ENCODE measurements around the gene SNX32.

SNX32 gene

GRCh38 chr11:65797711-65798110, 36.1 kb upstream of the SNX32 start:
- DNase-seq = no peak

GRCh38 chr11:65798882-65799281, 34.9 kb upstream of the SNX32 start:
- no peak for DNase-seq

GRCh38 chr11:65801153-65801987, 32.4 kb upstream of the SNX32 start:
- no peak for DNase-seq

- no peak for DNase-seq
Measured at GRCh38 chr11:65802841-65803240, 30.9 kb upstream of the SNX32 start.

GRCh38 chr11:65803797-65804492, 29.8 kb upstream of the SNX32 start:
- DNase-seq = no peak

- no peak for DNase-seq
Measured at GRCh38 chr11:65806979-65807378, 26.8 kb upstream of the SNX32 start.

- DNase-seq = no peak
Measured at GRCh38 chr11:65808744-65809341, 24.9 kb upstream of the SNX32 start.

GRCh38 chr11:65809496-65809895, 24.3 kb upstream of the SNX32 start:
- no peak for DNase-seq

- no peak for DNase-seq
Measured at GRCh38 chr11:65810046-65810868, 23.5 kb upstream of the SNX32 start.

GRCh38 chr11:65811764-65812475, 21.8 kb upstream of the SNX32 start:
- DNase-seq = no peak

- no peak for DNase-seq
Measured at GRCh38 chr11:65814131-65814985, 19.4 kb upstream of the SNX32 start.

- DNase-seq = no peak
Measured at GRCh38 chr11:65814986-65815565, 18.7 kb upstream of the SNX32 start.

GRCh38 chr11:65816696-65817095, 17.1 kb upstream of the SNX32 start:
- no peak for DNase-seq

GRCh38 chr11:65817312-65817834, 16.4 kb upstream of the SNX32 start:
- no peak for DNase-seq

GRCh38 chr11:65817835-65818680, 15.7 kb upstream of the SNX32 start:
- peak; percentile 96 for DNase-seq

- no peak for DNase-seq
Measured at GRCh38 chr11:65821107-65821506, 12.7 kb upstream of the SNX32 start.

- DNase-seq = no peak
Measured at GRCh38 chr11:65822776-65823528, 10.8 kb upstream of the SNX32 start.

GRCh38 chr11:65826984-65827735, 6.6 kb upstream of the SNX32 start:
- DNase-seq = no peak

Data from stimulated activated CD4-positive, alpha-beta T cell treated with anti-CD3 and anti-CD28 coated beads, Interleukin-4, amount 100 ng/mL, for 1 hour (primary cell).